CD14-positive monocyte (primary cell): ENCODE data around the gene FRMD4A. TPM values are rescaled to one million over a fixed set of nuclear protein-coding genes. Genes with fewer than 3 reads are reported as not detected.

Source experiments
- DNase-seq, 3 donors: peaks; one replicate each; pipeline ENCODE4 v3.0.0-alpha.2; 2011 to 2022
- H2AFZ ChIP-seq: 2 replicates; pipeline ENCODE4 v1.6.0; 2012; ENCODE audit warnings: mild to moderate bottlenecking, low read depth, low read length, inconsistent platforms; ENCODE audit not compliant: insufficient read depth, poor library complexity, severe bottlenecking
- H3K27ac ChIP-seq, 2 donors: 1 replicate in 1 of 2; 2 replicates in 1 of 2; pipeline ENCODE4 v1.5.1; 2012 to 2013; ENCODE audit warnings: low read length in 2 of 2, control low read depth in 1 of 2, inconsistent platforms in 1 of 2, low read depth in 1 of 2, mild to moderate bottlenecking in 1 of 2
- H3K27me3 ChIP-seq, 2 donors: one replicate each; pipeline versions ENCODE4 v1.6.0 to v1.6.1; 2011 to 2013; ENCODE audit warnings: low read length in 2 of 2; ENCODE audit not compliant: control insufficient read depth in 2 of 2, insufficient read depth in 2 of 2
- H3K36me3 ChIP-seq, 2 donors: replicated peaks in 1 of 2; 1 replicate in 1 of 2; 2 replicates in 1 of 2; pipeline versions ENCODE4 v1.5.1 to v1.6.1; 2012 to 2013; ENCODE audit warnings: low read length in 2 of 2, control low read depth in 1 of 2, inconsistent platforms in 1 of 2, mild to moderate bottlenecking in 1 of 2; ENCODE audit not compliant: insufficient read depth in 2 of 2, control insufficient read depth in 1 of 2
- H3K4me1 ChIP-seq, 2 donors: 1 replicate in 1 of 2; 2 replicates in 1 of 2; pipeline versions ENCODE4 v1.5.1 to v1.6.1; 2012 to 2013; ENCODE audit warnings: low read length in 2 of 2, control low read depth in 1 of 2, inconsistent platforms in 1 of 2, mild to moderate bottlenecking in 1 of 2, moderate library complexity in 1 of 2; ENCODE audit not compliant: insufficient read depth in 2 of 2, control insufficient read depth in 1 of 2
- H3K4me2 ChIP-seq: replicated peaks from 2 replicates; pipeline ENCODE3; 2012; ENCODE audit warnings: low read length, moderate library complexity, mild to moderate bottlenecking; ENCODE audit not compliant: poor library complexity, severe bottlenecking; ENCODE audit errors: extremely low read depth
- H3K4me3 ChIP-seq, 3 experiments: fragments of 200-600 bp in 1 of 3; sonication (generic) in 1 of 3; replicated peaks in 1 of 3; 1 replicate in 2 of 3; 2 replicates in 1 of 3; pipeline ENCODE4 v1.5.1; 2011 to 2013; ENCODE audit warnings: low read length in 3 of 3, mild to moderate bottlenecking in 3 of 3, control low read depth in 2 of 3, low read depth in 2 of 3, inconsistent platforms in 1 of 3, moderate library complexity in 1 of 3
- H3K79me2 ChIP-seq: 2 replicates; pipeline ENCODE4 v1.6.0; 2012; ENCODE audit warnings: mild to moderate bottlenecking, control low read depth, inconsistent platforms, low read length, moderate library complexity; ENCODE audit not compliant: insufficient read depth
- H3K9ac ChIP-seq: 2 replicates; pipeline ENCODE4 v1.6.0; 2017; ENCODE audit warnings: low read length, mild to moderate bottlenecking; ENCODE audit not compliant: insufficient read depth, poor library complexity, severe bottlenecking
- H3K9me3 ChIP-seq, 2 donors: replicated peaks in 1 of 2; 1 replicate in 1 of 2; 2 replicates in 1 of 2; pipeline versions ENCODE4 v1.5.1 to v1.6.1; 2012 to 2013; ENCODE audit warnings: low read length in 2 of 2, control low read depth in 1 of 2; ENCODE audit not compliant: control insufficient read depth in 1 of 2, insufficient read depth in 1 of 2
- H4K20me1 ChIP-seq: 2 replicates; pipeline ENCODE4 v1.6.0; 2012; ENCODE audit warnings: mild to moderate bottlenecking, low read length, control low read depth, moderate library complexity; ENCODE audit not compliant: insufficient read depth
- H3K27ac Mint-ChIP-seq, 7 donors: one replicate each; pipeline ENCODE4 v1.8.0; 2020; ENCODE audit warnings: mild to moderate bottlenecking in 7 of 7, mixed read lengths in 7 of 7, moderate library complexity in 6 of 7, inconsistent platforms in 2 of 7
- H3K27me3 Mint-ChIP-seq, 3 donors: one replicate each; pipeline ENCODE4 v1.8.0; 2021 to 2022; ENCODE audit warnings: low read depth in 3 of 3, mild to moderate bottlenecking in 3 of 3, mixed read lengths in 3 of 3, moderate library complexity in 3 of 3, inconsistent platforms in 1 of 3
- H3K36me3 Mint-ChIP-seq, 2 donors: one replicate each; pipeline ENCODE4 v1.8.0; 2020; ENCODE audit warnings: mixed read lengths in 2 of 2, inconsistent platforms in 1 of 2, mild to moderate bottlenecking in 1 of 2
- H3K4me1 Mint-ChIP-seq: one replicate; pipeline ENCODE4 v1.8.0; 2020; ENCODE audit warnings: mild to moderate bottlenecking, mixed read lengths
- H3K4me3 Mint-ChIP-seq, 2 donors: one replicate each; pipeline ENCODE4 v1.8.0; 2020; ENCODE audit warnings: mild to moderate bottlenecking in 2 of 2, mixed read lengths in 2 of 2, moderate library complexity in 1 of 2
- H3K9me3 Mint-ChIP-seq, 7 donors: one replicate each; pipeline ENCODE4 v1.8.0; 2020 to 2022; ENCODE audit warnings: mixed read lengths in 7 of 7, mild to moderate bottlenecking in 6 of 7, moderate library complexity in 6 of 7, inconsistent platforms in 2 of 7
- CTCF ChIP-seq: fragments of 200-600 bp; IDR thresholded peaks from one replicate; pipeline ENCODE4 v1.8.0; 2022; ENCODE audit warnings: antibody characterized with exemption, mild to moderate bottlenecking
- WGBS: methylation state at CpG from one replicate; pipeline ENCODE4 v1.1.5; 2013; ENCODE audit warnings: missing lambda C conversion rate; ENCODE audit not compliant: insufficient coverage; 5-methylcytosine and 5-hydroxymethylcytosine counted together
- intact Hi-C, 2 donors: fragments of 100-400 bp; cut with micrococcal nuclease; formaldehyde crosslinking; loops; one replicate each; pipeline versions ENCODE4 v1.15.0 to v1.15.1; 2023
- polyA plus RNA-seq, 3 donors: library from polyadenylated mRNA; depleted of rRNA in 1 of 3; unstranded in 2 of 3; stranded (reverse) in 1 of 3; fragments of 300-500 nt in 2 of 3; fragments of >200 nt in 1 of 3; fragmentation: Illumina TruSeq in 2 of 3; gene quantifications; 1 replicate in 2 of 3; 2 replicates in 1 of 3; pipeline ENCODE4 v1.2.3, GENCODE V29; 2012 to 2021

FRMD4A gene
- polyA plus RNA-seq, 3 donors = 0.12 TPM; not detected in 2

DNA sequence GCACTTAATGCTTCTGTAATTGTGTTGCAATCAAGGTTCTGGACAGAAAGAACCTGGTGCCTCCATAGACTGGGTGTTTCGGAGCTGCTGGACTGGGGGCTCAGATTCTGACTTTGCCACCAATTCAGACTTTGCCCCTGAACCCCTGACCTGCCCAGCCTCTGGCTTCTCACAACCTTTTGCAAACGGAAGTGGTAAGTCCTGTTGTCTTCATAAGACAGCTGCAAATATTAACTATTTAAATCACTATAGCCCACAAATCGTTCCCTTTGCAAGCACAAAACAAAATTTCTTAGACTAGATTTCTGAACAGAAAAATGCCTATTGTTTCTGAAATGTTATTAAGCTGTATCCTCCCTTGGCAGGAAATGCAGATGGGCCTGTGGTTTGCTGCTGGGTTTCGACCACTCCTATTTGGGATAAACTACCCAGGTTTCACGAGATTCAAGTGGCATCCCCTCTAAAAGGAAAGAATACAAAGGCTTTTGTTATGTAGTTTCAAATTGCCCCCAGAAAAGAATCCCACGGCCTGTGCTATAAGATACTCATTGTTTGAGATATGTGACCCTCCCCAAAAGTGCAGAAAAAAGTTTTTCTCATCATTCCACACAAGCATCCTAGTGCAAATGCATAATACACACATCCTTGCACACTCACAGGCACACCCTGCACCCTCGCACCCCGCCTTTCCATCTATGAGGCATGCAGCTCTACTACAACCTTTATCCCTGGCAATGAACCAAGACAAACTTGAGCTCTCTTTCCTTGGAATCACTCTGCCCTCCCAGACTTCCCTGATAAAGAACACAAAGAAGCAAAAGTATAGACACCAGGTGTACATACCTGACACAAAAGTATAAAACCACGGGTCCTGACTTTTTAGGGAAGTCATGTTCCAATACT, 534.8 kb downstream of the FRMD4A start:
- H3K27ac ChIP-seq = no peak overlapping the region
- intact Hi-C loops = no loop called here
- no peak overlapping the region for H3K27ac Mint-ChIP-seq

More for the DNA sequence above, 534.8 kb downstream of the FRMD4A start:
- Histone ChIP-seq H3K9ac (no peak overlapping the region), H3K27me3 (no peaks in the 10 kb centered on the region), H3K36me3 (no peaks in the 10 kb centered on the region), H3K4me3 (no peak overlapping the region), H3K4me1 (no peaks in the 10 kb centered on the region), H4K20me1 (no peaks in the 10 kb centered on the region), H3K9me3 (no peaks in the 10 kb centered on the region), H3K79me2 (no peaks in the 10 kb centered on the region), H2AFZ (no peak overlapping the region), H3K4me2 (no peak overlapping the region)
- WGBS = 55% methylated on average over 3 of the region's 9 CpGs
- DNase-seq = no peak
- TF ChIP-seq CTCF = no peak
- Mint-ChIP-seq H3K27me3 (peaks cover 0 to 11% (median 3%) of the 10 kb centered on the region in 3 donors), H3K4me3 (no peak overlapping the region), H3K4me1 (peaks cover 10% of the 10 kb centered on the region), H3K9me3 (peaks cover 0 to 3% (median 0%) of the 10 kb centered on the region in 7 donors), H3K36me3 (no peaks in the 10 kb centered on the region)
